Nephron progenitor cell (in vitro differentiated cells): ENCODE measurements around the gene HECTD1.
A peak's percentile ranks its signal among the peaks of the same experiment; 100 is the strongest.

ENCODE experiments used
- DNase-seq: peaks from one replicate; pipeline ENCODE4 v3.0.0; 2021
- H3K27ac Mint-ChIP-seq: 2 replicates; pipeline ENCODE4 v1.8.0; 2021; ENCODE audit warnings: mild to moderate bottlenecking, moderate library complexity, mixed read lengths
- H3K27me3 Mint-ChIP-seq: 2 replicates; pipeline ENCODE4 v1.8.0; 2021; ENCODE audit warnings: mild to moderate bottlenecking, low read depth, mixed read lengths; ENCODE audit not compliant: poor library complexity
- H3K36me3 Mint-ChIP-seq: 2 replicates; pipeline ENCODE4 v1.8.0; 2021; ENCODE audit warnings: low read depth, mixed read lengths
- H3K4me1 Mint-ChIP-seq: 2 replicates; pipeline ENCODE4 v1.8.0; 2021; ENCODE audit warnings: mixed read lengths
- H3K4me3 Mint-ChIP-seq: 2 replicates; pipeline ENCODE4 v1.8.0; 2021; ENCODE audit warnings: mild to moderate bottlenecking, moderate library complexity, mixed read lengths
- H3K9me3 Mint-ChIP-seq: 2 replicates; pipeline ENCODE4 v1.8.0; 2021; ENCODE audit warnings: mild to moderate bottlenecking, moderate library complexity, mixed read lengths
- CTCF ChIP-seq: fragments of 200-600 bp; sonication (generic); IDR thresholded peaks from 2 replicates; pipeline ENCODE4 v1.5.0; 2021; ENCODE audit warnings: antibody characterized with exemption

The HECTD1 gene

GRCh38 chr14:31201111-31201510 is 6.5 kb downstream of the HECTD1 start:
- Mint-ChIP-seq H3K27ac (no peak overlapping the region), H3K36me3 (peaks cover 78% of the 10 kb centered on the region), H3K9me3 (peaks cover 6% of the 10 kb centered on the region), H3K27me3 (no peaks in the 10 kb centered on the region), H3K4me3 (no peak overlapping the region), H3K4me1 (peaks cover 31% of the 10 kb centered on the region)
- no peak for DNase-seq
- no peak for TF ChIP-seq CTCF

DNA sequence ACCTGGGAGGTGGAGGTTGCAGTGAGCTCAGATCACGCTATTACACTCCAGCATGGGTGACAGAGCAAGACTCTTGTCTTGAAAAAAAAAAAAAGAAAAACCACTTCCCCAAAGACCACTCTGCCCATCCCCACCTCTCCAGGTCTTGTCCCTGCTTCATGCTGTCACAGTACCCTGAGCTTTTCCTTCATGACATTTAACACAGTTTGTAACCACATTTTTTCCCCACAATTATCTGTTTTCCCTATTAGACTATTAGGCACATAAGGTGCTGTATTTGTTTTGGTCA is 6.9 kb downstream of the HECTD1 start:
- H3K4me3 Mint-ChIP-seq: no peak overlapping the region
- DNase-seq: no peak
- H3K9me3 Mint-ChIP-seq: peaks cover 6% of the 10 kb centered on the region
- no peaks in the 10 kb centered on the region for H3K27me3 Mint-ChIP-seq
- H3K4me1 Mint-ChIP-seq: peaks cover 26% of the 10 kb centered on the region
- TF ChIP-seq CTCF: no peak
- H3K36me3 Mint-ChIP-seq: peaks cover 78% of the 10 kb centered on the region
- no peak overlapping the region for H3K27ac Mint-ChIP-seq

DNA sequence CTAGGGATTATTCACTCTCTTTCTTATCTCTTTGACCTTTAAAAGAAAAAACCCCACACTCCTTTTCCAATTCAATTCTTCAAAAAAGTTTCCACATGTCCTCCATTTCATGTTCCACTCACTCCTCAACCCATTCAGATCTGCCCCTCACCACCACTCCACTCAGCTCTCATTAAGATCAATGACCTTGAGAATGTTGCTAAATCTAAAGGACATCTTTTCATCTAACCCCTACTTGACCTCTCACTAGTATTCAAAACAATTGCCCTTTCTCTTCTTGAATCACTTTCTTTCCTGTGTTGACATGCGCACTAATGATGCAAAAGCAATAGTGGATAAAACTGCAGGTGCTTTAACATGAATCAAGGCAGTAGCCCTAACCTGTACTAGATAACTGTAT is 9.9 kb downstream of the HECTD1 start:
- no peaks in the 10 kb centered on the region for H3K9me3 Mint-ChIP-seq
- peaks cover 18% of the 10 kb centered on the region for H3K4me1 Mint-ChIP-seq
- peaks cover 72% of the 10 kb centered on the region for H3K36me3 Mint-ChIP-seq
- H3K27ac Mint-ChIP-seq: peak overlapping the region; percentile 27
- no peak for DNase-seq
- no peaks in the 10 kb centered on the region for H3K27me3 Mint-ChIP-seq
- no peak overlapping the region for H3K4me3 Mint-ChIP-seq
- no peak for TF ChIP-seq CTCF

- no peaks in the 10 kb centered on the region for H3K27me3 Mint-ChIP-seq
- H3K27ac Mint-ChIP-seq: no peak overlapping the region
- H3K4me3 Mint-ChIP-seq: no peak overlapping the region
- peaks cover 72% of the 10 kb centered on the region for H3K36me3 Mint-ChIP-seq
- no peak for TF ChIP-seq CTCF
- no peak for DNase-seq
- H3K9me3 Mint-ChIP-seq: no peaks in the 10 kb centered on the region
- H3K4me1 Mint-ChIP-seq: peaks cover 18% of the 10 kb centered on the region
Observed at GRCh38 chr14:31196839-31197492, 10.6 kb downstream of the HECTD1 start.

- peaks cover 70% of the 10 kb centered on the region for H3K36me3 Mint-ChIP-seq
- H3K27ac Mint-ChIP-seq: no peak overlapping the region
- DNase-seq: no peak
Observed at GRCh38 chr14:31194661-31195060, 12.9 kb downstream of the HECTD1 start.

More at GRCh38 chr14:31194661-31195060, 12.9 kb downstream of the HECTD1 start:
- no peak for TF ChIP-seq CTCF
- Mint-ChIP-seq H3K9me3 (no peaks in the 10 kb centered on the region), H3K4me3 (no peak overlapping the region), H3K4me1 (peaks cover 6% of the 10 kb centered on the region), H3K27me3 (no peaks in the 10 kb centered on the region)
